HG03442 (cell line): ENCODE data around the gene WAC.
A peak's percentile ranks its signal among the peaks of the same experiment; 100 is the strongest.
"Not testable (repeated sequence)": the region's sequence is repeated elsewhere in the genome, so short reads cannot be mapped to it uniquely, and the experiment has no call there.

Source experiments
- ATAC-seq: cut with Tn5 transposase; IDR thresholded peaks from one replicate; pipeline ENCODE4 v1.9.1; 2021; ENCODE audit warnings: mild to moderate bottlenecking, moderate library complexity; ENCODE audit not compliant: unreplicated experiment

The WAC gene

GRCh38 chr10:28532337-28533185 is at the start of gene WAC:
WAC (plus strand) TSS chr10:28533118; CDS start chr10:28533580, 462 bp downstream.
- peak; percentile 81 for ATAC-seq

GRCh38 chr10:28489206-28489605 is 43.7 kb upstream of the WAC start:
- ATAC-seq, result no peak

DNA sequence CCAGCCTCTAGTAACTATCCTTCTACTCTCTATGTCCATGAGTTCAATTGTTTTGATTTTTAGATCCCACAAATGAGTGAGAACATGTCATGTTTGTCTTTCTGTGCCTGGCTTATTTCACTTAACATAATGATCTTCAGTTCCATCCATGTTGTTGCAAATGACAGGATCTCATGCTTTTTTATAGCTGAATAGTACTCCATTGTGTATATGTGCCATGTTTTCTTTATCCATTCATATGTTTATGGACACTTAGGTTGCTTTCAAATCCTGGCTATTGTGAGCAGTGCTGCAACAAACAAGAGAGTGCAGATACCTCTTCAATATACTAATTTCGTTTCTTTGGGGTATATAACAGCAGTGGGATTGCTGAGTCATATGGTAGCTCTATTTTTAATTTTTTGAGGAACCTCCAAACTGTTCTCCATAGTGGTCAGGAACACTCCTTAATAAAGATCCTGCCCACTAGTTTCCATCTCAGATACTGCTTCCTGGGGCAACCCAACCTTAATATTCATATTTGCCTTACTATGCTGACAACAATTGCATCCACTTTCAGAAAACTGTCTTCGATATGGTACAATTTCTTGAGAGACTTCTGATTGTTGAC is 42.6 kb upstream of the WAC start:
- ATAC-seq, result not testable (repeated sequence)

DNA sequence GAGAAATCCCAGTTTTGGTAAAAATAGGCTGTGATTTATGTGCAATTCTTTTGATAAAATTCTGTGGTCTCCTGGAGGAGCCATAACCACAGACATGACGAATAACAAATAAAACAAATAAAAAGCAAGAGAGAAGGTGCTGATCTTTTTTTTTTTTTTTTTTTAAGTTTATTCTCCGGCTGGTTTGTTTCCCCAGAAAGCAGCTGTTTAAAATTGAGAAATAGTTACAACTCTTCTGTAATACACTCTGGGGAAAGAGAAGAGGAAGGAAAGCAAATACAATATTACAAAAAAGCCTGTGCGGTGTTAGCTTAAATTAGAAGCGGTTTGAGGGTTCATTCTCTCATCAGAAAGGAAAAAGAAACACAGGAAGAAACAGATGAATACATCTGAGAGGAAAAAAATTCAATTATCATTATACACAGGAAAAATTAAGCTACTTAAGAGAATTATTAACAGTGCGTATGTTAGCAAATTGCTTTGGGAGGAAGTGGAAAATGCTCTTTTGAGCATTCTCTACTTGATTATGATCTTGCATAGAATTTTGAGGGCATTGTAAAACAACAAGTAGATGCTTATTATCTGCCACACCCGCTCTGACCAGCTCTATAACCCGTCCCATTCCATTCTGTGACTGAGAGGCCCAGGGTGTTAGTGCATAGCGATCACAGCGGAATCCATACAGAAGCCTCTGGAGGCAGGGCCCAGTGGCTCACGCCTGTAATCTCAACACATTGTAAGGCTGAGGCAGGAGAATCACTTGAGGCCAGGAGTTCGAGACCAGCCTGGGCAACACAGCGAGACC is 40.6 kb upstream of the WAC start:
- no peak for ATAC-seq

- no peak for ATAC-seq
These were observed 38.5 kb upstream of the WAC start for GRCh38 chr10:28494420-28494819.

DNA sequence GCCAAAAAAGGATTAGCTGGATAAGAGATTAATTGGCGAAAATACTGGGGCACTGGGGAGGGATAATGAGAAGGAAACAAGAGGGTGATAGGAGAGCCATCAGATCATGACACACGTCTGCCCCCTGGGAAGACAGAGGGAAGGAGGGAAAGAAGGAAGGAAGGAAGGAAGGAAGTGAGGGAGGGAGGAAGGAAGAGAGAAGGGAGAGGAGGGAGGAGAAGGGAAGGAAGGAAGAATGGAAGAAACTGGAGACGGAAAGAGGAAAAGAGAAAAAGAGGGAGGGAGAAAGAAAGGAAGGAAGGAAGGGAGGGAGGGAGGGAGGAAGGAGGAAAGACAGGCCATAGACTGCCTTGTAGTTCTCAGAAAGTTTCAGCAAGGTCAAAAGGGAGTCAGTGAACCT is 37.8 kb upstream of the WAC start:
- ATAC-seq, result no peak

GRCh38 chr10:28496017-28496416 is 36.9 kb upstream of the WAC start:
- no peak for ATAC-seq

- no peak for ATAC-seq
These were observed 36.4 kb upstream of the WAC start for GRCh38 chr10:28496481-28496961.

DNA sequence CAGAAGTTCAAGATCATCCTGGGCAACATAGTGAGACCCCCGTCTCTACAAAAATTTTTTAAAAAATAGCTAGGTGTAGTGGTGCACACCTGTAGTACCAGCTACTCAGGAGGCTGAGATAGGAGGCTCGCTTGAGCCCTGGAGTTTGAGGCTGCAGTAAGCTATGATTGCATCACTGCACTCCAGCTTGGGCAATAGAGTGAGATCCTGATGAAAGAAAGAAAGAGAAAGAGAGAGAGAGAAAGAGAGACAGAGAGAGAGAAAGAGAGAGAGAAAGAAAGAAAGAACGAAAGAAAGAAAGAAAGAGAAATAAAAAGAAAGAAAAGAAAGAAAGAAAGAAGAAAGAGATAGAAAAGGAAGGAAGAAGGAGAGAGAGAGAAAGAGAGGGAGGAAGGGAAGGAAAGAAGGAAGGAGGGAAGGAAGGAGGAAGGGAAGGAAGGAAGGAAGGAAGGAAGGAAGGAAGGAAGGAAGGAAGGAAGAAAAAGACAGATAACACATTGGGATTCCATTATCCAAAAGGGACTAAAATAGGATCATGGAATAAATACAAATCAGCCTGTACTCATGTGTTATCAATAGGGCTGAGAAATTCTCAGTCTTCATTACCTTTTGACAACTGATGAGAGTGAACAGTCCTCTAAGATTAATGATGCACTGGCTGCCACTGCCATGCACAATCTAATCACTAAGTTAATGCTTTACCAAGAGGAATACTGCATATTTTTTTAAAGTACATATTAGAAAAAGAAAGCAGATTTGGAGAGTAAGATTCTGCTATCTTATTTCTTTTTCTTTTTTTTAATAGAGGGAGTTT is 35.4 kb upstream of the WAC start:
- no peak for ATAC-seq

- ATAC-seq, result not testable (repeated sequence)
These were observed 32.7 kb upstream of the WAC start for GRCh38 chr10:28500203-28500602.

- ATAC-seq, result no peak
These were observed 29.8 kb upstream of the WAC start for GRCh38 chr10:28503114-28503513.

DNA sequence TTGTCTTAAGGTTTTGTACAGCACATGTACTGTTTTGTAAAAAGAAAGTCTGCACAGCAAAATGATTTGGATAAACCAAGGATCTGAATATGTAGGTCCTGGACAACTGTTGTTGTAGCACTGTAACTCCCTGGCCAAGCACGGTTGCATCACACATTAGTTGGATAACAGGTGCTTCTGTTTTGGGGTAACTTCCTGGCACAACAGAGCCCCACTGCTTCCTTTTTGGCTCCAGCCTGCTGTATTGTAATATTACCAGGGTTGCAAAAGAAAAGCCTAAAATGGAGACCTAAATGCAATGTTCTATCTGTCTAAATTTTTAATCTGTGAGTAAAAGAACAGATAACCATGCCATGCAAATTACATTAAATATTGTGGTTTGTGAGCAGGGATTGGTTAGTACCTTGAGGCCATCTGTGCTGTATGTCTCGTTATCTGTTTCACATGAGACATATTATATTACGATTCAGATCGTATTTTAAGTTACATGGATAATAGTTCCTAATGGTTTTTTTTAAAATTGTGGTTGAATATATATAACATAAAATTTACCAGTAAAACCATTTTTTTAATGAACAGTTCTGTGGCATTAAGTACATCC is 27.5 kb upstream of the WAC start:
- ATAC-seq, result no peak

DNA sequence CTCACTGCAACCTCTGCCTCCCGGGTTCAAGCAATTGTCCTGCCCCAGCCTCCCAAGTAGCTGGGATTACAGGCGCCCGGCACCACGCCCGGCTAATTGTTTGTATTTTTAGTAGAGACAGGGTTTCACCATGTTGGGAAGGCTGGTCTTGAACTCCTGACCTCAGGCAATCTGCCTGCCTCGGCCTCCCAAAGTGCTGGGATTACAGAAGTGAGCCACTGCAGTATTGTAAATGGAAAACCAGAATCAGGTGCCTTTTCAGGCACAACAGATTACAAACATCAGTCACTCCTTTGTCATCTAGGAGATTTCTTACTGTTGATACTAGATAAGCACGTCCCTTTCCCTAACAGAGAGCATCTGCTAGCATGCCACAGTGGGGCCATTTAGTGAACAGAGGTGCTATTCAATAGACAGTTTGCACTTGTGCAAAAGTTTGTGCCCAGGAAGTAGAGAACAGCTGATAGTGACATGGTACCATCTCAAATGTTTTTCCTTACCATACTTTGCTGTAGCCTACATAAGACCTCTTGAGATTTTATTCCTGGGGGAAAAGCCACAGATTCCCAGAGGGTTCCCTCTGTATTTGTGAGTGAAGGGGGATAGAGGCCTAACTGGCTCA is 24.5 kb upstream of the WAC start:
- no peak for ATAC-seq

- no peak for ATAC-seq
These were observed 23.6 kb upstream of the WAC start for GRCh38 chr10:28509286-28509685.

- no peak for ATAC-seq
These were observed 18.3 kb upstream of the WAC start for GRCh38 chr10:28514648-28515047.

- ATAC-seq, result no peak
These were observed 12.6 kb upstream of the WAC start for GRCh38 chr10:28520346-28520745.

DNA sequence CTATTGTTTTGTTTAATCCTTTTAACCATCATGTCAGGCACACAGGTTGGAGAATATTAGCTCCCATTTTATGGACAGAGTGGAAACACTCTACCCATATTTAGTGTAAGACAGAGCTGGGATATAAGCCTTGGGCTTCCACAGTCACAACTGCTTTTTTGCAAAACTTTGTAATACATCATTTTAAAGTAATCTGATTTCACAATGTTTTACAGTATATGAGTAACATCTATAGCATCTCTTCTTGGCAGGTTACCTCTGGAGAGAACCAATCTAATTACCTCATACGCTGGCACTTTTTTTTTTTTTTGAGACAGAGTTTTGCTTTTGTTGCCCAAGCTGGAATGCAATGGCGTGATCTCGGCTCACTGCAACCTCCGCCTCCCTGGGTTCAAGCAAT is 12.1 kb upstream of the WAC start:
- ATAC-seq, result not testable (repeated sequence)

DNA sequence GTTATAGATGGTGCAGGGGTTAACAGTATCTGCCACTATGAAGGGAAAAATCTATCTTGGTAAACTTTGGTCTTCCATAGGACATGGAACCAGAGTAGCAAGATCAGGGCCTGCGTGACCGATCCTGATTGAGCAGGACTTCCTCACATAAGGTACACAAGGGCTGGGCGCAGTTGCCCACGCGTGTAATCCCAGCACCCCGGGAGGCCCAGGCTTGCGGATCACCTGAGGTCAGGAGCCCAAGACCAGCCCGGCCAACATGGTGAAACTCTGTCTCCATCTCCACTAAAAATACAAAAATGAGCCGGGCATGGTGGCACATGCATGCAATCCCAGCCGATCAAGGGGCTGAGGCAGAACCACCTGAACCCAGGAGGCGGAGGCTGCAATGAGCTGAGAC is 11.0 kb upstream of the WAC start:
- ATAC-seq, result not testable (repeated sequence)

DNA sequence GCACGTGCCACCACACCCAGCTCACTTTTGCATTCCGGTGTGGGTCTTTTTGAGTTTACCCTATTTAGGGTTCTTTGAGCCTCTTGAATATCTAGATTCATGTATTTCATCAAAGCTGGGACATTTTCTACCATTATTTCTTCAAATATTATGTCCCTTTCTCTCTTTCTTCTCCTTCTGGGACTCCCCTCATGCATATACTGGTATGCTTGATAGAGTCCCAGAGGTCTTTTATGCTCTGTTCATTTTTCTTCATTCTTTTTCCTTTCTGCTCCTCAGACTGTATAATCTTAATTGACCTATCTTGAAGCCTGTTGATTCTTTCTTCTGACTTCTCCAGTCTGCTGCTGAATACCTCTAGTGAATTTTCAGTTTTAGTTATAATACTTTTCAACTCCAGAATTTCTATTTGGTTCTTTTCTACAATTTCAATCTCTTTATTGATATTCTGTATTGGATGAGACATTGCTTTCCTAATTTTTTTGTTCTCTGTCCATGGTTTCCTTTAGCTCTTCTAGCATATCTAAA is 9.1 kb upstream of the WAC start:
- no peak for ATAC-seq

DNA sequence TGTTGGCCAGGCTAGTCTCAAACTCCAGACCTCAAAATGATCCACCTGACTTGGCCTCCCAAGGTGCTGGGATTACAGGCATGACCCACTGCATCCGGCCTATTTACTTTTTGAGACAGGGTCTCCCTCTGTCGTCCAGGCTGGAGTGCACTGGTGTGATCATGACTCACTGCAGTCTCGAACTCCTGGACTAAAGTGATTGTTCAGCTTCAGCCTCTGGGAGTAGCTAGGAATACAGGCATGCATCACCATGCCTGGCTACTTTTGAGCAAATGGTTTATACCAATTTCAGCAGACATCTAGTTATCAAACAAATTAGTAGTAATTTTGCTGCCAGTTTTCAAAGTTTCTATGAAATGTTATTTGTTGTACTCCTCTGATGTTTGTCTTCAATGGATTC is 2.2 kb upstream of the WAC start:
- no peak for ATAC-seq
